Cardiac septum (tissue), 1 donor: ENCODE data around the gene OR7A10. TPM values are rescaled to one million over a fixed set of nuclear protein-coding genes. Genes with fewer than 3 reads are reported as not detected.
"Not testable (repeated sequence)": the region's sequence is repeated elsewhere in the genome, so short reads cannot be mapped to it uniquely, and the experiment has no call there.

Source experiments
- DNase-seq: peaks from one replicate; pipeline ENCODE4 v3.0.0-alpha.2; 2020; ENCODE audit warnings: low spot score
- intact Hi-C: fragments of 100-400 bp; cut with DNase I; formaldehyde crosslinking; loops from one replicate; pipeline ENCODE4 v1.14.0; 2022
- total RNA-seq: library from RNA; stranded (reverse); fragmentation: NEBNext Ultra II Directional; extraction: Animal tissue kit (Norgen Biotek cat#: 25700); gene quantifications from one replicate; pipeline ENCODE4 v1.2.1, GENCODE V29; 2021
- donor health status: DM: no; HTN: no; CAD: no.

Gene OR7A10
- total RNA-seq, 1 donor from 2014 or later, result not detected

GRCh38 chr19:14798760-14799159 lies 50.0 kb downstream of the OR7A10 start:
- DNase-seq, result no peak
- intact Hi-C loops, result no loop called here

DNA sequence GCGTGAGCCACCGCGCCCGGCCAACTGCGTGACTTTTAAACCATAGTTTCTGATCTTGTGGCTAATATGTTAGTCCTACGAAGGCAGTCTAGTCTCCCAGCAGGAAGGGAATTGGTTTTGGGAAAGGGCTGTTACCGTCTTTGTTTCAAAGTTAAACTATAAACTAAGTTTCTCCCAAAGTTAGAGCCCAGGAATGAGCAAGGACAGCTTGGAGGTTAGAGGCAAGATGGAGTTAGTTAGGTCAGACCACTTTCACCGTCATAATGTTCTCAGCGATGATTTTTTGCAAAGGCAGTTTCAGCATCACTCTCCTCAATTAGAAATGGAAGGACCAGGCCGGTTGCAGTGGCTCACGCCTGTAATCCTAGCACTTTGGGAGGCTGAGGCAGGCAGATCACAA lies 52.7 kb downstream of the OR7A10 start:
- intact Hi-C loops, result no loop called here
- no peak for DNase-seq

DNA sequence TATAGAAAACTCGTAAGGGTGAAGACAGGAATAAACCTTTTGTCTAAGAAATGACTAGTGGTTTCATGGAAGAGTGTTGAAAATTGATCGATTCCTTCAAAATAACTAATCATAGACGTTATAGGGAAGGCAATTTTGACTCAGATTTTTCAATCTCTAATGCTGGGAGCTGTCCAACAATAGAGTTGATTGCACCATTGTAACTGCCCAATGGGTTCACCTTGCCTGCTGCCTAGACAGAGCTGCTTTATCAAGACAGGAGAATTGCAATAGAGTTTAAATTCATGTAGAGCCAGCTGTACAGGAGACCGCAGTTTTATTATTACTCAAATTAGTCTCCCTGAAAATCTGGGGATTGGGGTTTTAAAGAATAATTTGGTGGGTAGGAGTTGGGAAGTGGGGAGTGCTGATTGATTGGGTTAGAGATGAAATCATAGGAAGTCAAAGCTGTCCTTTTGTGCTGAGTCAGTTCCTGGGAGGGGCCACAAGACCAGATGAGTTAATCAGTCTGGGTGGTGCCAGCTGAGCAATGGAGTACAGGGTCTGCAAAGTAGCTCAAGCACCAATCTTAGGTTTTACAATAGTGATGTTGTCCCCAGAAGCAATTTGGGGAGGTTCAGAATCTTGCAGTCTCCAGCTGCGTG lies 53.5 kb downstream of the OR7A10 start:
- no peak for DNase-seq
- intact Hi-C loops, result no loop called here

GRCh38 chr19:14792250-14792649 lies 56.5 kb downstream of the OR7A10 start:
- DNase-seq, intact Hi-C loops: not testable (repeated sequence)

Other genes with a start within 250 kb of the OR7A10 start
- 0.46 TPM for gene ADGRE3, start 174.1 kb downstream of the OR7A10 start, total RNA-seq
- 10.5 TPM for gene ZNF333, start 158.9 kb downstream of the OR7A10 start, total RNA-seq
- 2.5 TPM for gene ADGRE2, start 70.4 kb downstream of the OR7A10 start, total RNA-seq
- not detected for gene OR7A5, start 13.7 kb downstream of the OR7A10 start, total RNA-seq
- 0.03 TPM for gene OR7C1, start 13.7 kb downstream of the OR7A10 start, total RNA-seq
- gene OR7A17, start 37.2 kb upstream of the OR7A10 start, total RNA-seq, result not detected
- not detected for gene OR7C2, start 92.6 kb upstream of the OR7A10 start, total RNA-seq
- not detected for gene SLC1A6, start 130.9 kb upstream of the OR7A10 start, total RNA-seq
- gene CASP14, start 200.6 kb upstream of the OR7A10 start, total RNA-seq, result not detected
- gene OR1I1, start 233.3 kb upstream of the OR7A10 start, total RNA-seq, result not detected